Measurements from ENCODE around the gene PPP1R17.

DNA sequence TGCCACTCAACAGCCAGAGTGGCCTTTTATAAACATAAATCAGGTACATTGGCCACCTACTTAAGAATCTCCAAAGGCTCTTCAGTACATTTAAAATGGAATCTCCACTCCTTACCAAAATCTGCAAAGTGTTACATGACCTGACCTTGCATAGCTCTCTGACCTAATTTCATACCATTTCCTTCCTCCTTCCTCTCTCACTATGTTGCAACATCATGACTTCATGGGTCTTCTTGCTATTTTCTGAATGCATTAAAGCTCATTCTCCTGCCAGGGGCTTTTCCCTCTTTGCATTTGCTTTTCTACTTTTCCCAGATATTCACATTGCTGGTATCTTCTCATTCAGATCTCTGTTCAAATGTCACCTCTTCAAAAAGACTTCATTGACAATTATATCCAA is 22.1 kb upstream of the PPP1R17 start:
- TF ChIP-seq, protein P1, sequence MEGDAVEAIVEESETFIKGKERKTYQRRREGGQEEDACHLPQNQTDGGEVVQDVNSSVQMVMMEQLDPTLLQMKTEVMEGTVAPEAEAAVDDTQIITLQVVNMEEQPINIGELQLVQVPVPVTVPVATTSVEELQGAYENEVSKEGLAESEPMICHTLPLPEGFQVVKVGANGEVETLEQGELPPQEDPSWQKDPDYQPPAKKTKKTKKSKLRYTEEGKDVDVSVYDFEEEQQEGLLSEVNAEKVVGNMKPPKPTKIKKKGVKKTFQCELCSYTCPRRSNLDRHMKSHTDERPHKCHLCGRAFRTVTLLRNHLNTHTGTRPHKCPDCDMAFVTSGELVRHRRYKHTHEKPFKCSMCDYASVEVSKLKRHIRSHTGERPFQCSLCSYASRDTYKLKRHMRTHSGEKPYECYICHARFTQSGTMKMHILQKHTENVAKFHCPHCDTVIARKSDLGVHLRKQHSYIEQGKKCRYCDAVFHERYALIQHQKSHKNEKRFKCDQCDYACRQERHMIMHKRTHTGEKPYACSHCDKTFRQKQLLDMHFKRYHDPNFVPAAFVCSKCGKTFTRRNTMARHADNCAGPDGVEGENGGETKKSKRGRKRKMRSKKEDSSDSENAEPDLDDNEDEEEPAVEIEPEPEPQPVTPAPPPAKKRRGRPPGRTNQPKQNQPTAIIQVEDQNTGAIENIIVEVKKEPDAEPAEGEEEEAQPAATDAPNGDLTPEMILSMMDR (IDR thresholded peaks at IDR 0.05): no peak
- TF ChIP-seq REST (IDR thresholded peaks at IDR 0.05; ENCODE audit: insufficient read depth in 1 of 2, low read depth in 2 of 2, low read length in 1 of 2) (no peak), POLR2AphosphoS5 (IDR thresholded peaks at IDR 0.05; ENCODE audit: low read depth, low read length) (no peak), TCF7L2 (IDR thresholded peaks at IDR 0.05; ENCODE audit: low read depth, low read length) (no peak), SIN3A (IDR thresholded peaks at IDR 0.05; ENCODE audit: borderline replicate concordance, insufficient read depth, low read depth, low read length) (no peak)

Data from Panc1 (cell line).